Fibroblast of pulmonary artery (primary cell): ENCODE data around the gene GRM8.

Source experiments
- DNase-seq: peaks from one replicate; pipeline ENCODE4 v3.0.0-alpha.2; 2010; ENCODE audit warnings: low read depth
- H3K4me3 ChIP-seq: replicated peaks from 2 replicates; pipeline ENCODE4 v1.5.1; 2011; ENCODE audit warnings: low read depth, mild to moderate bottlenecking, control low read depth, low read length, moderate library complexity
- CTCF ChIP-seq: IDR thresholded peaks from 2 replicates; pipeline ENCODE4 v1.5.1; 2011; ENCODE audit warnings: mild to moderate bottlenecking, control low read depth, low read length, inconsistent platforms; ENCODE audit errors: missing control alignments

The GRM8 gene

GRCh38 chr7:127135871-127136485, 116.8 kb downstream of the GRM8 start:
- no peak overlapping the region for H3K4me3 ChIP-seq
- no peak for TF ChIP-seq CTCF
- DNase-seq = no peak

GRCh38 chr7:127123220-127123619, 129.5 kb downstream of the GRM8 start:
- TF ChIP-seq CTCF = no peak
- H3K4me3 ChIP-seq = no peak overlapping the region
- DNase-seq = no peak

- no peak for DNase-seq
- no peak for TF ChIP-seq CTCF
- H3K4me3 ChIP-seq = no peak overlapping the region
Measured at GRCh38 chr7:127119517-127119916, 133.2 kb downstream of the GRM8 start.

GRCh38 chr7:127114742-127115265, 137.9 kb downstream of the GRM8 start:
- no peak for DNase-seq
- no peak overlapping the region for H3K4me3 ChIP-seq
- TF ChIP-seq CTCF = no peak

- peak; percentile 64 for DNase-seq
- H3K4me3 ChIP-seq = no peak overlapping the region
- TF ChIP-seq CTCF = peak; percentile 39
Measured at GRCh38 chr7:127107601-127108007, 145.1 kb downstream of the GRM8 start.

- no peak for DNase-seq
- no peak for TF ChIP-seq CTCF
- no peak overlapping the region for H3K4me3 ChIP-seq
Measured at GRCh38 chr7:127093340-127093739, 159.4 kb downstream of the GRM8 start.

- no peak for TF ChIP-seq CTCF
- H3K4me3 ChIP-seq = no peak overlapping the region
- DNase-seq = no peak
Measured at GRCh38 chr7:127091620-127092019, 161.1 kb downstream of the GRM8 start.
